ENCODE results near the gene ABCF3.
A peak's percentile ranks its signal among the peaks of the same experiment; 100 is the strongest.

Gene ABCF3

DNA sequence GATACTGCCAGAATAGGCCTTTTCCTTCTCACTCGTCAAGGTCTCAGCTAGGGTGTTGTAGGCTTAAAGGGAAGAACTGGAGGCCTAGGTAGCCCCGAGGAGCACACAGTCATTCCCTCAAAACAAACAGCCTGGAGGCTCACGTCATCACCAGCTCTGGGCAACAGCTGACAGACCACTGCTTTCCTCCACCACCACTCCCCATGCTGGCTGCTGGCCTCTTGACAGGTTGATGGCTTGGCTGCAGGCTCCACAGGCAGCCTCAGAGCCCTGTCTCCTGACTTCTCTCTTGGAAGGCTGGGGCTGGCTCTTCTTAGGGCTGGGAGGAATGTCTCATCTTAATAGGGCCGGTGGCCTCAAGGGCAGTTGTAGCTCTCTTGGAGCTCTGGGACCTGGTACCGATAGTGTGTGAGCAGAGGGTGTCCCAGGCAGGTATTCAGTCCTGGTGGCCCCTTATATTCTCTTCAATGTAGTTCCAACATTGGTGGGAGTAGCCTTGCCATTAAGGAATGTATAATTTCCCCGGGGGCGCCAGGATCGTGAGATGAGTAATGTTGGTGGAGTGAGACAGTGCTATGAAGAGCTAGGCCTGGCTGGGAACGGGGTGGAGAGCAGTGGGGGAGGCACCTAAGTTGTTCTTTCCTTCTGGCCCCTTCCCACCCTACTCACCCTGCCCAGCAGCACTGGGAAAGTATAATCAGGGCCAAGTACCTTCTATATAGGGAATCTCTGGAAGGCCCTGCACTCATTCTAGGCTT, 17.5 kb upstream of the ABCF3 start:
- no peak for DNase-seq

DNA sequence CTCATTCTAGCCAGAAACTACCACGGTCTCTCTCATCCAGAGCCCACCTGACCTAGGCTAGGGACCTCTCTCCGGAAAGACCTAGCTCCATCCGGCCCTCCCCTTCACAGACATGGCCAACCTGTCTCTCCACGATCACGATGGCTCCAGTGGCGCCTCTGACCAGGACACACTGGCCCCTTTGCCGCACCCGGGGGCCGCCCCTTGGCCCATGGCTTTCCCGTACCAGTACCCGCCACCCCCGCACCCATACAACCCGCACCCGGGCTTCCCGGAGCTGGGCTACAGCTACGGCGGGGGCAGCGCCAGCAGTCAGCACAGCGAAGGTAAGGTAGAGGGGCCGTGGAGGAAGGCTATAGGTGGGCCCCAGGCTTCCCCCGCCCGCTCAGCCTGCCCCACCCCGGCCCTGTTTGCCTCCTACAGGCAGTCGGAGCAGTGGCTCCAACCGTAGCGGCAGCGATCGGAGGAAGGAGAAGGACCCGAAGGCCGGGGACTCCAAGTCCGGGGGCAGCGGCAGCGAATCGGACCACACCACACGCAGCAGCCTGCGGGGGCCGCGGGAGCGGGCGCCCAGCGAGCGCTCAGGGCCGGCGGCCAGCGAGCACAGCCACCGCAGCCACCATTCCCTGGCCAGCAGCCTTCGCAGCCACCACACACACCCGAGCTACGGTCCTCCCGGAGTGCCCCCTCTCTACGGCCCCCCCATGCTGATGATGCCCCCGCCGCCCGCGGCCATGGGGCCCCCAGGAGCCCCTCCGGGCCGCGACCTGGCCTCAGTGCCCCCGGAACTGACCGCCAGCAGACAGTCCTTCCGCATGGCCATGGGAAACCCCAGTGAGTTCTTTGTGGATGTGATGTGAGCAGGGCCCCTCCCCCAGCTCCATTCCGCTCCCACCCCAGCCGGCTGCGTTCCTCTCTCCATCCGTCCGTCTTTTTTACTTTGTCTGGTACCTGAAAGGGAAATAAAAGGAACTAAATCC, 15.8 kb upstream of the ABCF3 start:
- DNase-seq, result no peak

DNA sequence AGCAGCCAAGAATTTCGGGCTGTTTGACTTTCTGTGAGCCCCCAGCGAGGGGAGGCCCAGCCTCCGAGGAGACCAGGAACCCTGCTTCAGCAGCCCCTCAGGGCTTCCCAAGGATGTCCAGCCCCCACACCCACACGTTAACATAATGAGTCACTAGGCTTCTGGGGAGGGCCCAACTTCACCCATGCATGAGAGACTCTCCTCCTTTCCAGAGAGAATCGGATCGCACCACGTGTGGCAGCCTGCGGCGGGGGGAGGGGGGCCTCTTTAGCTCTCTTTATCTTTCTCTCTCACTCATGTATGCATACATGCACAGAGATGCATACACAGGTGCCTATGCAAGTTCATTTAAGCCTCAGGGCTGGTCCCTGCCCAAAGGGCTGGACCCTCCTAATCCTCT, 14.4 kb upstream of the ABCF3 start:
- no peak for DNase-seq

DNA sequence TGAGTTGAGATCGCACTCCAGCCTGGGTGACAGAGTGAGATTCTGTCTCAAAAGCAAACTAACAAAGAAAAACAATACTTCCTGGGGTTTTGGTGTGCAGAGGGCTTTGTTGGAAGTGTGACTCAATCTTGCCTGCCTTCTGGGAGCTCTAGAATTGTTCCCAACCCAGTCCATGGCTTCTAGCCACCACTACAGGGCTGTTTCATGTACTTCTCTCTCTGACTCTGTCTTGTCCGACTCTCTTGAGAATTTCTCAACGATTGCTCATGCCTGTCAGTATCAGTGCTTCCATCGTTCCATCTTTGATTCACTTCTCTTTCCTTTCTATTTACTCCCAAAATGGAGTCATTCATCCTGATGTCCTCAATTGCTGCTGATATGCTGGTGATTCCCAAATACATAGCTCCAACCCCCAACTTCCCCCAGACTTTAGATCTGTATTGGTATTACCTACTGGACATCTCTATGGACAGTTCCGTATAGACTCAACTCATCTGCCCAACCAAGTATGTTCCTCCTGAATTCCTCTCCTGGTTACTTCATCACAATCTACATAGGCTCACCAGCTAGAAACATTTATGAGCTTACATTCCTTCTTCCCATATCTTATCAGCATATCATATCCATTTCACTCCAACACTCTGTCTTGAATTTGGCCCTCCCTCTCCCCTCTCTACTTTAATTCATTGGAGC, 13.2 kb upstream of the ABCF3 start:
- no peak for DNase-seq

DNA sequence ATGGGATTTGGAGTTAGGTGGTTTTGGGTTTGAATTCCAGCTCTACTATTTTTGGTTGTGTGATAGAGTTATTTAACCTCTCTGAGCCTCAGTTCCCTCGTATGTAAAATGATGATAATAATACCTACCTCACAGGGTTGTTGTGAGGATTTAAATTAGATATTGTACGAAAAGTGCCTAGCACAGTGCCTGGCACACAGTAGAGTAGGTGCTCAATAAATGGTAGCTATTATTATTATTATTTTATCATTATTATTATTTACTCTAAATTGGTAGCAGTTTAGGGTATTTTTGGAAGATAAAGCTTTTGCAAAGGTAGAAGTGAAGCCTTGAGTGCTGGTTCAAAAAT, 12.7 kb upstream of the ABCF3 start:
- DNase-seq, result no peak

DNA sequence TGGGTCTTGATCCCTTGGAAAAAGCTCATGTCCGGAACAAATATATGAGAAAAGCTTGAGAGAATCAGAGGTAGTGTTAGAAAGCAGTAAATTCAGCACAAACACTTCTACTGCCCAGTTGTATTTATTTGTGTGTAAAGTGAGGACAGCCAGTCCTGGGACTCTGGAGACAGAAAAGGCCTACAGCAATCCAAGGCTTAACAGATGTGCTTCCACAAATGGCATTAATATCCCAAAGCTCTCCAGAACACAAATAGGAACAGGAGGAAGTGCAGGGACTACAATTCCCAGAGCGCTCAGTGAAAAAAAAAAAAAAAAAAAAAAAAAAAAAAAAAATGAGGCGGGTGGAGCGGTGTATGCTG, 11.7 kb upstream of the ABCF3 start:
- DNase-seq, result no peak

DNA sequence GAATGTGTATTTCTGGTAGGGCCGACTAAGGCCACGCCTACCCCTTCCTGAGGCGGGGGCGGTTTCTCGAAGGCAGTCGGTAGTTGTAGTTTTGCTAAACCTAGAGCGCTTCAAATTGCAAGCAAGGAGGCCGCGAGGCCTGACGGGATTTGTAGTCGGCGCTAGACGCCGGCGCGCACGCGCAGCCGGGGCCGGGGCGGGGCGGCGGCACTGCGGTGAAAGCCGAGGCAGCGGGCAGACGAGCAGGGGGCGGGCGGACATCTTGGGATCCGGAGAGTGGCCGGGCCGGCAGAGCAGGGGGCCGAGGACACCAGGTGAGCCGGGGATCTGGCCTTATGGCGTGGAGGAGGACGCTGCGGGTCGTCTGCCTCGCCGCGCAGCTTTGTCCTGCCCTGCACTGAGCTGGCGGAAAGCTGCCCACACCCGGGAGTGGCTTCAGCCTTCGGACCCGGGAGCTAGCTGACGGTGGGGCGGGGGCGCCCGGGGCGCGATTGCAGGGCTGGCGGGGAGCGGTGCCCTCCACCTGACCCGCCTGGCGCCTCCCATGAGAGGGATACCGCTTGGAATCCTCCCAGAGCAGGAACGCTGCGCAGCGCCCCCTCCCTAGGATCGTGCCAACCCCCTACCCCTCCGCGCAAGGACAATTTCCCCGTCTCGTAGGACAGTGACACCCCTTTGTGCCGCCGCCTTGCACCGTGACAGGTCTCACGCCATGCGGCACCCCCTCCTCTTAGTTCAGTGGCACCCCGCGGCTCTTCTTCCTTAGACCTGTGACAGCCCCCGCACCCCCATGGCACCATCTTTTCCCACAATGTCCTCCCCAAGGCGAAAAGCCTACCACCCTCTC, 11.1 kb upstream of the ABCF3 start, which contains the start of gene AP2M1:
Gene AP2M1, plus strand, starts transcription at position 210 of the 847 bp plus-strand sequence. CDS start 2,139 bp downstream, outside the sequence.
- peak; percentile 95 for DNase-seq

DNA sequence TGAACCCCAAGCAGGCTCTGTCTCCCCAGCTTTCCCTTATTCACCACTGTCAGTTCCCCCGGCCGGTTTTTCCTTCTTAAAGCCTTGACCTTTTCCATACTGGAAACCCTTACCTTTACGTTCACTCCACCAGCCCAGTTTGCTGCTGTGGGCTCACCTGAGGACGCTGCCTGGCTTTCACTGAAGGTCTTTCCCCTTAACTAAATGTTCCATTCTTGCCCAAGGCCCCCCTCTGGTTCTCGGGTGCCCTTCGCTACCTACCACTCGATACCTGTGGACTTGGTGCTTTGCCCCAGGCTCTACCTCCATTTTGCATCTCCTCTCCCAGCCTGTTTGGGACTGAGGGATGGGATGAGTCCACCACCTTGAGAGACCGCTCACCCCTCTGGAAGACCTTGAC, 10.5 kb upstream of the ABCF3 start:
- no peak for DNase-seq

DNA sequence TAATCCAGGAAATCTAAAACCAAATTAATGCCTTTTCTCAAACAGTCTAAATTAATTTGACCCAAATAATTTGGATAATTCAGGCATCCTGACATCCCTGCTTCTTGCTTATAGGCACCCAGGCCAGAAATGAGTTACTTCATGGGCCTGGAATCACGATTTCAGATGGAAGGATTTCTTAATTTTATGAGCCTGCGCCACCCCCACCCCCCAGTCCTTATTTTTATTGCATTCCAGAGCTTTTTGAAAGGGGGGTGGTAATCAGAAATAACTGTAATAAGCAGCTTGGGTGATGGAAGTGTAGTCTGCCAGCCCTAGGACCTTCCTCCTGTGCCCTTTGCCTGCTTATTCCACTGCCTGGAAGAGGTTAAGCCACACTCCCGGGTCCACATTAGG, 10.0 kb upstream of the ABCF3 start:
- no peak for DNase-seq

DNA sequence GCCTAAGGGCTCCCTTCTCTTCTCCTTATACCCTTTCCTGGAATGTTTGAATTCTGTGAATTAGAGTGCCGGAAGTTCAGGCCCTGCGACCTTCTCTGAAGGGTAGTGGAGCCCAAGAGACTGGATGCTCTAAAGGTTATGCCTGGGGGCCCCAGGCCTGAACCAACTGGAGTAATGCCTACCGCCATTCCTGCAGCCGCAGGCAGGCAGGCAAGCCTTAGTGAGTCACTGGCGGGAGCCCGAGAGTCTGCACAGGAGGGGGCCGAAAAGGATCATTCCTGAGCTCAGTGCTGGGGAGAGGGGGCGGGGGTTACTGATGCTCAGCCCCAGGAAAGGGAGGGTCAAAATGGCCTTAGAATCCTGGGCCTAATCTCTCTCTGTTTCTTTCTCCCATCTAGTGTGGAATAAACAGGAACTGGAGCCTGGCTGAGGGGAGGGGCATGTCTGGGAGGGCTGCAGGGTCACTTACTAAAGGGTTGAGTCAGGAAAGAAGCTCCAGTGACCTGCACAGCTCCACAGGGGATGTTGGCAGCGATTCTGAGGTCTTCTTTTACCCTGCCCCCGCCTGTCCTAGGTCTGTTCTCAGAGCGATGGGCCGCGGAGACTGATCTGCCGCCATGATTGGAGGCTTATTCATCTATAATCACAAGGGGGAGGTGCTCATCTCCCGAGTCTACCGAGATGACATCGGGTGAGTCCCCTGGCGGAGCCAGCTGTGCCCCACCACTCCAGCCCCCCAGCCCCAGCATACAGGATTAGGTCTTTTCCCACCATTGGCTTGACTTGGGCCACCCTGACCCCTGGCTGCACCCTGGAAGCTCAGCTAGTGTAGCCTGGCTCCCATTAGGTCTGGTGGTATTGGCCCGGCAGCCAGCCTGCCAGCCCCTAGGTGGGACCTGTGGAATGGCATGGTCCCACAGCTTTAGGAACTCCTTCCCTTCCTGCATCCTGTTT, 9.3 kb upstream of the ABCF3 start:
- no peak for DNase-seq

DNA sequence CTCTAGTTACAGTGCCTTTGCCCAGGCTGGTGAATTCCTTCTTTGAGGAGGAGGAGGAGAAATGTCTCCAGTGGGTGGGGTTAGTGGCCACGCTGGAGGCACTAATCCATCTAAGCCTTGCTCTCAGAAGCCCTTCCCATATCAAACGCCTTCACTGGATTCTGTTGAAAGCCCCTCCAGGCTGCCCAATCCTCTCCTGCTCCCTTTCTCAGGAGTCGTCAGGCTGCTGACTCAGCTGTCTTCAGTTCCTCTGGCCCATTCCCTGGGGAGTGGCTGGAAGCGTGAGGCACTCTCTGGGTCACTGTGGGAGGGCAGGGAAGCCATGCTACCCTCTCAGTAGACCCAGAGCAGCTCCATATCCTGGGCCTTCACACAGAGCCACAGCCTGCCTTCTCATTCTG, 8.7 kb upstream of the ABCF3 start:
- no peak for DNase-seq

DNA sequence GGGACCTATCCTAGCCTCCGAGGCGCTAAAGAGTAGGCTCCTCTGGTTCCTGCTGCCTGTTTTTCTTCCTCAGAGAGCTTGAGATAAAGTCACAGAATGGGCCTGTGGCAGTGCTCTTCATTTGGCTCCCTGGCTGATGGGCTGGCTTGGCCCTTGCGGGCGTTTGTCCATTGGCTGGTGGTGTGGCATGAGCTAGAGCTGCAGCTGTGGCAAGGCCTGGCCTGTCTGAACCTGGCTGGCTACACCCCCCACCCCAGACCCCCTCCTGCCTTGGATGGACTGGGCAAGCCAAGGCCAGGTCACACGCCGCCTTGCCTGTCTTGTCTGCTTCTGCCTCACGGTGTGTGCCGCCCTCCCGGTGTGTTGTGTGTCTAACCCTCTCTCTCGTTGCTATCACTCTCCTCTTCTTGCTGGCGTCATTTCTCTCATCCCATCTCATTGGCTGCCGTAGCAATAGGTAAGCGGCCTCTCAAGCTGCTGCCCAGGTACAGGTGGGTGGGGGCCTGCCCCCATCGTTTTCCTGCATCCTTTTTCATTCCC, 8.2 kb upstream of the ABCF3 start:
- DNase-seq, result no peak

DNA sequence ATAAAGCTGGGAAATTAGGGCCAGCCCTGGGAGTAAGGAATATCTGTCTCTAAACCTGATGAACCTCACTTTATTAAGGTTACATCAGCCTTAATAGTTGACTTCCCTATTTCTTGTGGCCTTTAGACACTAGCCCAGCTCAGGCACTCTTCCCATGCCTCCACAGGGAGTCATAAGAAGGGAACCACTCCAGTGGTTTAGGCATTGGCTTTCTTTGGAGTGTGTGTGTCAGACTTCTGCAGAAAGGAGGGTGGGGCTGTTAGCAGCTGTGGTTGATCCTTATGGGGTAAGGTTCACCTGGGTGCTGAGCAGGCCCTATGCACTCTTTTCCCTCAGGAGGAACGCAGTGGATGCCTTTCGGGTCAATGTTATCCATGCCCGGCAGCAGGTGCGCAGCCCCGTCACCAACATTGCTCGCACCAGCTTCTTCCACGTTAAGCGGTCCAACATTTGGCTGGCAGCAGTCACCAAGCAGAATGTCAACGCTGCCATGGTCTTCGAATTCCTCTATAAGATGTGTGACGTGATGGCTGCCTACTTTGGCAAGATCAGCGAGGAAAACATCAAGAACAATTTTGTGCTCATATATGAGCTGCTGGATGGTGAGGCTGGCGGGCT, 7.4 kb upstream of the ABCF3 start:
- no peak for DNase-seq

DNA sequence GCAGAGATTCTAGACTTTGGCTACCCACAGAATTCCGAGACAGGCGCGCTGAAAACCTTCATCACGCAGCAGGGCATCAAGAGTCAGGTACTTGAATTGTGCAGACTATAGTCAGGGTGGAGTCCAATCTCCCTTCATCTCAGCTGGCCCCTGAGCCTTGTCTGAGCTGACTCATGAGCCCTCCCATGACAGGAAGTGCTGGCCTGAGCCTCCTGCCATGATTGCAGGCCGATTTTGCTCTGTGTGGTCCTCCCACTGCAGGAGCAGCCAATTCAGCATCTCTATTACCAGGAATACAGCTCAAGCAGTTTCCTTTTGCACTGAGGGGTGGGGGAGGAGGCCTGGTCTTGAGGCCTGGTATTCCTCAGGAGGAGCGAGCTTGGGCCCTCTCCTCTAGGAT, 5.8 kb upstream of the ABCF3 start:
- no peak for DNase-seq

DNA sequence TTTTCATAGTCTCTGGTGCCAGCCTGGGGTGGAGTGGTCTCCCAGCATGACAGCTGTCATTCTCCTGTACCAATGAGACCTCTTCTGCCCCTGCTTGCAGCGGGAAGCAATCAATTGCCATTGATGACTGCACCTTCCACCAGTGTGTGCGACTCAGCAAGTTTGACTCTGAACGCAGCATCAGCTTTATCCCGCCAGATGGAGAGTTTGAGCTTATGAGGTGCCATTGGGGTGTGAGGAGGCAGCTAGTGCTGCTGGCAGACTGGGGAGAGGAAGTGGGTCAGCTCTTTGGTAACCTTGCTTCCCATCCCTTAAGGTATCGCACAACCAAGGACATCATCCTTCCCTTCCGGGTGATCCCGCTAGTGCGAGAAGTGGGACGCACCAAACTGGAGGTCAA, 4.4 kb upstream of the ABCF3 start:
- no peak for DNase-seq

DNA sequence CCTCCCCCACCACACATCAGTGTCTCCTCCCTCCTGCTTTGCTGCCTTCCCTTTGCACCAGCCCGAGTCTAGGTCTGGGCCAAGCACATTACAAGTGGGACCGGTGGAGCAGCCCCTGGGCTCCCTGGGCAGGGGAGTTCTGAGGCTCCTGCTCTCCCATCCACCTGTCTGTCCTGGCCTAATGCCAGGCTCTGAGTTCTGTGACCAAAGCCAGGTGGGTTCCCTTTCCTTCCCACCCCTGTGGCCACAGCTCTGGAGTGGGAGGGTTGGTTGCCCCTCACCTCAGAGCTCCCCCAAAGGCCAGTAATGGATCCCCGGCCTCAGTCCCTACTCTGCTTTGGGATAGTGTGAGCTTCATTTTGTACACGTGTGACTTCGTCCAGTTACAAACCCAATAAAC, 2.3 kb upstream of the ABCF3 start:
- DNase-seq, result no peak

DNA sequence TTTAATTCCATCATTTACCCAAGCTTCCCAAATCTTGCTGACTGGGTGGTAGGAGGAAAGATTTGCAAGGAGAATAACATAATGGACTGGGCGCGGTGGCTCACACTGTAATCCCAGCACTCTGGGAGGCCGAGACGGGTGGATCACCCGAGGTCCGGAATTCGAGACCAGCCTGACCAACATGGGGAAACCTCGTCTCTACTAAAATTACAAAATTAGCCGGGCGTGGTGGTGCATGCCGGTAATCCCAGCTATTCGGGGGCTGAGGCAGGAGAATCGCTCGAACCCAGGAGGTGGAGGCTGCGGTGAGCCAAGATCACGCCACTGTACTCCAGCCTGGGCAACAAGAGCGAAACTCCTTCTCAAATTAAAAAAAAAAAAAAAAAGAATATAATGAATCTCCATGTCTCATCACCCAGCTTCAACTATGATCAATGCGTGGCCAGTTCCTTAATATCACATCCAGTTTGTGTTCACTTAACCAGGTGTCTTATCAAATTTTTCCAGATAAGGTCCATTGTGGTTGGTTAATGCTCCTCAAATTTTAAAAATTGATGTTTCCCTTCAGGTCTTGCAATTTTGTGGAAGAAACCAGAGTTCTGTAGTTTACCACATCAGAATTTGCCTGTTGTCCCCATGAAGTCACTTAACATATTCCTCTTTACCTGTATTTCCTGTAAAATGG, 1.3 kb upstream of the ABCF3 start:
- DNase-seq, result no peak

DNA sequence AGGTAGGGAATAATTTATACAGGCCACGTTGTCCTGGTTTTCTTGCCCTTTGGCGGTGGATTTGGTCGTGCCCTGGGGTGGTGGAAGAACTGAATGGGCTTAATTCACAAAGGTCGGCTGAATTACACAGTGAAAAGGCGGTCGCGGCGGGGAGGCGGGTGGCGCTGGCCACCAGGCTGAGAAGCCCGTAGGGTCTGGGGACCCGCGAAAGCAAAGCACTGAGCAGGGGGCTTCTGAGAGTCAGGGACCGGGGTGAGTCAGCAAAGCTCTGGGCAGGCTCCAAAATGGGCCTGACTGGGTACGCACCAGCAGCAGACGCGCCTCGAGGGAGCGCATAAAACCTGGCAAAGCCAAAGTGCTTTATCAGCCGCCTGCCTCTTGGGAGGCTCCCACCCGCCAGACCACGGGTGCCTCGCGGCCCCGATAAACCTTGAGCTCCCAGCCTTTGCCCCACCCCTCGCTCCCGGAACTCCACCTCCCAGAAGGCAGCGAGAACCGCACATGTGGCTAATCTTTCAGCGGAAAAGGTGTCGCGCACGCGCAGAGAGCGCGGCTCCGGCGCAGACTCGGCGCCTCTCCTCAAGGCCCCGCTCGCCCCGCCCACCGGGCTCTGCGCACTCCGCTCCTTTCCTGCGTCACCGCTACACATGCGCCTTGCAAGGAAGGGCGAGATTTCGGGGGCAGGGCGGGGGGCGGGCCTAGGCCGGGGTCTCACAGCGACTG, 377 bp upstream of the ABCF3 start:
- peak; percentile 99 for DNase-seq

DNA sequence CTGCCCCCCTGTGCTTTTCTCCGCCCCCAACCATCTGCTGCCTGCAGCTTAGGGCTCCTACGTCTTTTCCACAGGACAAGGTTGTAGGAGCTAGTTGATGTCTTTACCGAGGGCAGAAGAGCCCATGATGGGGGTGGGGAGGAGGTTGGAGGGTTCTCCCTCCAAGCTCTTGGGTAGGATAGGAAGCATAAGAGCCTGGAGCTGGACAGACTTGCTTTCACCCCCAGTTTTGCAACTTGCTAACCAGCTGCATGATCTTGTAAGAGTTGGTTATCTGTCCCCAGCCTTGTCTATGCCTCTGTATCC, 856 bp downstream of the ABCF3 start:
- DNase-seq, result no peak
